Trophoblast cell (in vitro differentiated cells and primary cell): Measurements from ENCODE around the gene MEDAG.

ENCODE experiments used
- DNase-seq, 2 donors: peaks; one replicate each; pipeline ENCODE4 v3.0.0-alpha.2; 2016
- H2AFZ ChIP-seq: 2 replicates; pipeline ENCODE4 v1.6.1; 2013; ENCODE audit warnings: low read length, moderate library complexity, mild to moderate bottlenecking; ENCODE audit not compliant: insufficient read depth, poor library complexity
- H2AK5ac ChIP-seq: 2 replicates; pipeline ENCODE4 v1.6.1; 2013; ENCODE audit warnings: mild to moderate bottlenecking, low read length
- H2BK120ac ChIP-seq: 2 replicates; pipeline ENCODE4 v1.6.1; 2013; ENCODE audit warnings: low read length, mild to moderate bottlenecking, moderate library complexity; ENCODE audit not compliant: insufficient read depth, poor library complexity
- H2BK12ac ChIP-seq: 2 replicates; pipeline ENCODE4 v1.6.1; 2013; ENCODE audit warnings: mild to moderate bottlenecking, low read length, moderate library complexity
- H2BK5ac ChIP-seq: 2 replicates; pipeline ENCODE4 v1.6.1; 2013; ENCODE audit warnings: low read length, low read depth, moderate library complexity, mild to moderate bottlenecking; ENCODE audit not compliant: poor library complexity
- H3K14ac ChIP-seq: 2 replicates; pipeline ENCODE4 v1.6.1; 2013; ENCODE audit warnings: mild to moderate bottlenecking, low read length
- H3K18ac ChIP-seq: 2 replicates; pipeline ENCODE4 v1.6.1; 2013; ENCODE audit warnings: mild to moderate bottlenecking, low read length
- H3K23ac ChIP-seq: 2 replicates; pipeline ENCODE4 v1.6.1; 2013; ENCODE audit warnings: low read length
- H3K27ac ChIP-seq: 2 replicates; pipeline ENCODE4 v1.5.1; 2013; ENCODE audit warnings: low read depth, mild to moderate bottlenecking, inconsistent platforms, low read length, moderate library complexity
- H3K27me3 ChIP-seq: 2 replicates; pipeline ENCODE4 v1.6.1; 2013; ENCODE audit warnings: inconsistent platforms, mild to moderate bottlenecking, low read length, moderate library complexity; ENCODE audit not compliant: insufficient read depth
- H3K36me3 ChIP-seq, 2 experiments: 1 replicate in 1 of 2; 2 replicates in 1 of 2; pipeline ENCODE4 v1.6.1; 2013; ENCODE audit warnings: low read length in 2 of 2, mild to moderate bottlenecking in 2 of 2, moderate library complexity in 1 of 2; ENCODE audit not compliant: insufficient read depth in 2 of 2, control insufficient read depth in 1 of 2
- H3K4ac ChIP-seq: 2 replicates; pipeline ENCODE4 v1.6.1; 2013; ENCODE audit warnings: low read depth, mild to moderate bottlenecking, low read length, moderate library complexity
- H3K4me1 ChIP-seq, 2 experiments: 1 replicate in 1 of 2; 2 replicates in 1 of 2; pipeline ENCODE4 v1.6.1; 2013; ENCODE audit warnings: low read length in 2 of 2, mild to moderate bottlenecking in 2 of 2, moderate library complexity in 1 of 2; ENCODE audit not compliant: insufficient read depth in 2 of 2, control insufficient read depth in 1 of 2
- H3K4me2 ChIP-seq: 2 replicates; pipeline ENCODE4 v1.6.1; 2013; ENCODE audit warnings: inconsistent platforms, mild to moderate bottlenecking, low read length, moderate library complexity
- H3K4me3 ChIP-seq: 2 replicates; pipeline ENCODE4 v1.5.1; 2013; ENCODE audit warnings: mild to moderate bottlenecking, low read depth, low read length, inconsistent platforms
- H3K79me1 ChIP-seq: one replicate; pipeline ENCODE4 v1.6.1; 2013; ENCODE audit warnings: low read length
- H3K79me2 ChIP-seq: 2 replicates; pipeline ENCODE4 v1.6.1; 2013; ENCODE audit warnings: low read length, mild to moderate bottlenecking; ENCODE audit not compliant: control insufficient read depth, insufficient read depth, poor library complexity
- H3K9ac ChIP-seq: 2 replicates; pipeline ENCODE4 v1.6.1; 2013; ENCODE audit warnings: mild to moderate bottlenecking, low read length
- H3K9me3 ChIP-seq: 2 replicates; pipeline ENCODE4 v1.6.1; 2013; ENCODE audit warnings: low read depth, mild to moderate bottlenecking, control low read depth, inconsistent platforms, low read length; ENCODE audit not compliant: insufficient read depth
- H4K12ac ChIP-seq: 2 replicates; pipeline ENCODE4 v1.6.1; 2013; ENCODE audit warnings: low read depth, mild to moderate bottlenecking, low read length, moderate library complexity
- H4K8ac ChIP-seq: 2 replicates; pipeline ENCODE4 v1.6.1; 2013; ENCODE audit warnings: low read depth, mild to moderate bottlenecking, low read length, moderate library complexity
- H4K91ac ChIP-seq: one replicate; pipeline ENCODE4 v1.6.1; 2013; ENCODE audit warnings: low read depth, mild to moderate bottlenecking, low read length, moderate library complexity
- WGBS: extraction: QIAGEN DNeasy Blood & Tissue Kit; methylation state at CpG from one replicate; pipeline ENCODE4 v1.1.7; 2013; ENCODE audit warnings: missing lambda C conversion rate; ENCODE audit not compliant: insufficient read length, insufficient coverage; ENCODE audit errors: extremely low coverage; 5-methylcytosine and 5-hydroxymethylcytosine counted together

Gene MEDAG

GRCh38 chr13:30934803-30935202 is 28.7 kb downstream of the MEDAG start:
- no peaks in the 10 kb centered on the region for H3K79me2 ChIP-seq
- H4K12ac ChIP-seq, result no peak overlapping the region
- H3K18ac ChIP-seq, result no peak overlapping the region
- no peak overlapping the region for H3K9ac ChIP-seq
- no peaks in the 10 kb centered on the region for H3K9me3 ChIP-seq
- no peak overlapping the region for H2AFZ ChIP-seq
- no peak overlapping the region for H3K4me2 ChIP-seq
- H3K14ac ChIP-seq, result no peak overlapping the region
- H3K27ac ChIP-seq, result no peak overlapping the region
- H2BK120ac ChIP-seq, result no peak overlapping the region
- no peak overlapping the region for H2BK5ac ChIP-seq
- no peak for DNase-seq
- no peak overlapping the region for H4K91ac ChIP-seq
- no peak overlapping the region for H2AK5ac ChIP-seq
- no peak overlapping the region for H3K23ac ChIP-seq
- H3K27me3 ChIP-seq, result no peaks in the 10 kb centered on the region
- H3K79me1 ChIP-seq, result peaks cover 8% of the 10 kb centered on the region
- no peak overlapping the region for H3K4ac ChIP-seq
- no CpG with 5 or more reads among the region's 3 CpGs for WGBS
- H3K4me1 ChIP-seq, result peaks cover 7 to 14% of the 10 kb centered on the region in 2 experiments
- no peaks in the 10 kb centered on the region for H3K36me3 ChIP-seq
- no peak overlapping the region for H4K8ac ChIP-seq
- H2BK12ac ChIP-seq, result no peak overlapping the region
- H3K4me3 ChIP-seq, result no peak overlapping the region

- peaks cover 8% of the 10 kb centered on the region for H3K79me1 ChIP-seq
- peaks cover 7 to 10% of the 10 kb centered on the region in 2 experiments for H3K4me1 ChIP-seq
- H3K4me2 ChIP-seq, result no peak overlapping the region
- H3K36me3 ChIP-seq, result no peaks in the 10 kb centered on the region
- H4K91ac ChIP-seq, result no peak overlapping the region
- H4K12ac ChIP-seq, result no peak overlapping the region
- H3K23ac ChIP-seq, result no peak overlapping the region
- H3K14ac ChIP-seq, result no peak overlapping the region
- H4K8ac ChIP-seq, result no peak overlapping the region
- H2BK5ac ChIP-seq, result no peak overlapping the region
- H2BK12ac ChIP-seq, result no peak overlapping the region
- H3K27me3 ChIP-seq, result no peaks in the 10 kb centered on the region
- no peak overlapping the region for H3K4me3 ChIP-seq
- H3K27ac ChIP-seq, result no peak overlapping the region
- no peak overlapping the region for H3K9ac ChIP-seq
- no CpG with 5 or more reads among the region's 4 CpGs for WGBS
- no peak overlapping the region for H2AFZ ChIP-seq
- H2BK120ac ChIP-seq, result no peak overlapping the region
- no peak overlapping the region for H3K18ac ChIP-seq
- H3K9me3 ChIP-seq, result no peaks in the 10 kb centered on the region
- no peak for DNase-seq
- no peaks in the 10 kb centered on the region for H3K79me2 ChIP-seq
- no peak overlapping the region for H2AK5ac ChIP-seq
- no peak overlapping the region for H3K4ac ChIP-seq
Measured at GRCh38 chr13:30936971-30937370, 30.9 kb downstream of the MEDAG start.

GRCh38 chr13:30943881-30944280 is 37.8 kb downstream of the MEDAG start:
- no CpG with 5 or more reads among the region's 3 CpGs for whole genome bisulfite sequencing
- H3K18ac ChIP-seq, result no peak overlapping the region
- no peak overlapping the region for H4K91ac ChIP-seq
- H3K27me3 ChIP-seq, result no peaks in the 10 kb centered on the region
- no peak overlapping the region for H3K4me2 ChIP-seq
- H3K4ac ChIP-seq, result no peak overlapping the region
- no peaks in the 10 kb centered on the region for H3K9me3 ChIP-seq
- H3K9ac ChIP-seq, result no peak overlapping the region
- no peak for DNase-seq
- H4K8ac ChIP-seq, result no peak overlapping the region
- no peak overlapping the region for H2AK5ac ChIP-seq
- H2BK120ac ChIP-seq, result no peak overlapping the region
- H4K12ac ChIP-seq, result no peak overlapping the region
- no peaks in the 10 kb centered on the region for H3K4me1 ChIP-seq
- H3K23ac ChIP-seq, result no peak overlapping the region
- no peak overlapping the region for H2BK5ac ChIP-seq
- no peak overlapping the region for H3K14ac ChIP-seq
- no peaks in the 10 kb centered on the region for H3K79me1 ChIP-seq
- no peak overlapping the region for H2BK12ac ChIP-seq
- H2AFZ ChIP-seq, result no peak overlapping the region
- H3K4me3 ChIP-seq, result no peak overlapping the region
- no peaks in the 10 kb centered on the region for H3K36me3 ChIP-seq
- H3K79me2 ChIP-seq, result no peaks in the 10 kb centered on the region
- no peak overlapping the region for H3K27ac ChIP-seq

- Histone ChIP-seq H4K91ac (no peak overlapping the region), H3K4ac (no peak overlapping the region), H3K14ac (no peak overlapping the region), H2BK5ac (no peak overlapping the region), H3K27me3 (no peaks in the 10 kb centered on the region), H3K4me1 (no peaks in the 10 kb centered on the region), H3K4me3 (no peak overlapping the region), H2BK12ac (no peak overlapping the region), H3K36me3 (no peaks in the 10 kb centered on the region), H3K27ac (no peak overlapping the region), H4K8ac (no peak overlapping the region), H3K23ac (no peak overlapping the region), H4K12ac (no peak overlapping the region), H3K79me1 (peaks cover 1% of the 10 kb centered on the region), H2AFZ (no peak overlapping the region), H3K9me3 (peaks cover 2% of the 10 kb centered on the region), H3K4me2 (no peak overlapping the region), H2AK5ac (no peak overlapping the region), H3K9ac (no peak overlapping the region), H3K79me2 (no peaks in the 10 kb centered on the region), H3K18ac (no peak overlapping the region), H2BK120ac (no peak overlapping the region)
- WGBS, result no CpG with 5 or more reads among the region's 5 CpGs
- DNase-seq, result no peak
Measured at GRCh38 chr13:30957258-30957943, 51.3 kb downstream of the MEDAG start.
